ENCODE measurements around the gene NUDT3. TPM values are rescaled to one million over a fixed set of nuclear protein-coding genes. Genes with fewer than 3 reads are reported as not detected.

The NUDT3 gene
- total and polyA plus RNA-seq, 8 donors, result 8.7 to 34.0 (median 13.1) TPM

DNA sequence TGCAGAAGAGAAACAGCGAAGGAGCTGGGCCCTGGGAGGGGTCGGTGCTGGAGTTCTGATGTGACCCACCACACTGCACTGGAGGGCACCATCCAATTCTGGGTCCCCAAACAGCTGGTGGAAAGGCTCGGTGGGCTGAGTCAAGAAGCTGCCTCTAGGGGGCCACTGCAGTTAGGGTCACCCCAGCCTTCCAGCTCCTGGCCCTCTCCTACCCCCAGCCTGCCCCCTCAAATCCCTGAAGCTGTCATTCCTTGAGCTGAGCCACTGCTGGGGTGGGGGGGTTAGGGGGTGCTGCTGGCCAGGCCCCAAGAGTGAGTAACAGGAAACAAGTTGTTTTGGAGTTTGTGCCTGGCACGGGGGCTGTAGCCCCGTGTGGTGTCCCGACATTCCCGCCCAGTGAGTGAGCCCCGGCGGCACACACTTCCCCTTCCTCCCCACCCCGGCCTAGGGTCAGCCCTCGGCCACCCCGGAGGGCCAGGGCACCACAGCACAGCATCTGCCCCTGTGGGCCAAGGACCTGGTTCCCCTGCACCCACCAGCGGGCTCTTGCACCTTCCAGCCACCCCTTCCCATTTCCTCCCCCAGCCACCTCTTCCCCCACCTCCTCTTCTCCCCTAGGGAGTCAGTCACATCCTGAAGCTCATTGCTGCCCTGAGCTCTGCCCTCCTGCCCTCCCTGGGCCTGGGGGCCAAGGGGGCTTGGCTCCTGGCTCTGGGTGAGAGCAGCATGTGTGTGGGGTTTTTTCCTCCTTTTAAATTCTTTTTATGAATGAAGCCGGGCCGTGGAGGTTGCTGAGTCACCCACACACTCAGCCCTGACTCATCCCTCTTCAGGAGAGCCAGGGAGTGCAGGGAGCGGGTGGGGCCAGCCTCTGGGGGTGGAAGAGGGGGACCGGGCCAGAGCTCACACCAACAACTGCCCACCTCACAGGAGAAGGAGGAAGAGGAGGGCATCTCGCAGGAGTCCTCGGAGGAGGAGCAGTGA lies 148.3 kb downstream of the NUDT3 start:
- Histone ChIP-seq H3K4me1 (peaks cover 28 to 76% (median 36%) of the 10 kb centered on the region in 4 donors), H3K36me3 (peaks cover 4 to 49% (median 35%) of the 10 kb centered on the region in 4 donors), H3K27me3 (no peaks in the 10 kb centered on the region), H3K27ac (peak overlapping the region in 4 of 5 donors; percentile 63 to 85 (median 72)), H3K9me3 (no peaks in the 10 kb centered on the region), H3K4me3 (peak overlapping the region in 1 of 4 donors; percentile 9)
- TF ChIP-seq, protein P1, sequence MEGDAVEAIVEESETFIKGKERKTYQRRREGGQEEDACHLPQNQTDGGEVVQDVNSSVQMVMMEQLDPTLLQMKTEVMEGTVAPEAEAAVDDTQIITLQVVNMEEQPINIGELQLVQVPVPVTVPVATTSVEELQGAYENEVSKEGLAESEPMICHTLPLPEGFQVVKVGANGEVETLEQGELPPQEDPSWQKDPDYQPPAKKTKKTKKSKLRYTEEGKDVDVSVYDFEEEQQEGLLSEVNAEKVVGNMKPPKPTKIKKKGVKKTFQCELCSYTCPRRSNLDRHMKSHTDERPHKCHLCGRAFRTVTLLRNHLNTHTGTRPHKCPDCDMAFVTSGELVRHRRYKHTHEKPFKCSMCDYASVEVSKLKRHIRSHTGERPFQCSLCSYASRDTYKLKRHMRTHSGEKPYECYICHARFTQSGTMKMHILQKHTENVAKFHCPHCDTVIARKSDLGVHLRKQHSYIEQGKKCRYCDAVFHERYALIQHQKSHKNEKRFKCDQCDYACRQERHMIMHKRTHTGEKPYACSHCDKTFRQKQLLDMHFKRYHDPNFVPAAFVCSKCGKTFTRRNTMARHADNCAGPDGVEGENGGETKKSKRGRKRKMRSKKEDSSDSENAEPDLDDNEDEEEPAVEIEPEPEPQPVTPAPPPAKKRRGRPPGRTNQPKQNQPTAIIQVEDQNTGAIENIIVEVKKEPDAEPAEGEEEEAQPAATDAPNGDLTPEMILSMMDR (IDR thresholded peaks at IDR 0.05), result peak in 1 of 7 experiments; percentile 10
- TF ChIP-seq POLR2AphosphoS5 (IDR thresholded peaks at IDR 0.05) (peak in 1 of 3 donors; percentile 49), EP300 (IDR thresholded peaks at IDR 0.05) (no peak), POLR2A (IDR thresholded peaks at IDR 0.05) (no peak)
- DNase-seq, result peak; percentile 54 to 63
- intact Hi-C loops (cut with DNase I; ENCODE audit: low total_unique reads), result no loop called here
- WGBS, 5 donors, result 27 to 50% (median 41%) methylated on average over 15 to 19 of the region's 19 CpGs

DNA sequence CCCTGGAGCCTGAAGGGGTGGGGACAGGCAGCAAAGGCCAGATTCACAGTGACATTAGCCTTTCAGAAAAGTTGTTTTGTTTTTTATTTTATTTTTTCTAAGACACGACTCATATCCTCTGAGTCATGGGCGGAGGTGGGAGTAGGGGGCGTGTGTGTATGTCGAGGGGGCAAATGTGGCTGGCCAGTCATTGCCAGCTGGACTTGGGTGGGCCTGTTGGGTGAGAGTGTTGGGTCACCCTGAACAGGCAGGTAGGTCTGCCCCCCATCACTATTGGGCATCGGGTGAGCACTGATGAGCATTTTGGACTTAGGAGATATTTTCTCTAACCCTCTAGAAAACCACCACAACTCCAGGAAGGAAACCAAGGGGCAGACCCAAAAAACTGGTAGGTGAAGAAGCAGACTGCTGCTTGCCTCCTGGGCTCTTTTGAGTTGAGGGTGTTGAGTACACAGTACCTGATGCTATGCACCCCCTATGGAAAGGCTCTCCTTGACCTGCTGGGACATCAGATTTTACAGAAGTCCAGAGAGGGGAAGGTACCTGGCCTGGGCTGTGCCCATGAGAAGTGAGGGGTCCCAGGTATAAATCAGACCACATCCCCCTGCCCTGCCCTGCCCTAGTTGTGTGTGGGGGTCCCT lies 149.2 kb downstream of the NUDT3 start:
- H3K4me3 ChIP-seq, result no peak overlapping the region

DNA sequence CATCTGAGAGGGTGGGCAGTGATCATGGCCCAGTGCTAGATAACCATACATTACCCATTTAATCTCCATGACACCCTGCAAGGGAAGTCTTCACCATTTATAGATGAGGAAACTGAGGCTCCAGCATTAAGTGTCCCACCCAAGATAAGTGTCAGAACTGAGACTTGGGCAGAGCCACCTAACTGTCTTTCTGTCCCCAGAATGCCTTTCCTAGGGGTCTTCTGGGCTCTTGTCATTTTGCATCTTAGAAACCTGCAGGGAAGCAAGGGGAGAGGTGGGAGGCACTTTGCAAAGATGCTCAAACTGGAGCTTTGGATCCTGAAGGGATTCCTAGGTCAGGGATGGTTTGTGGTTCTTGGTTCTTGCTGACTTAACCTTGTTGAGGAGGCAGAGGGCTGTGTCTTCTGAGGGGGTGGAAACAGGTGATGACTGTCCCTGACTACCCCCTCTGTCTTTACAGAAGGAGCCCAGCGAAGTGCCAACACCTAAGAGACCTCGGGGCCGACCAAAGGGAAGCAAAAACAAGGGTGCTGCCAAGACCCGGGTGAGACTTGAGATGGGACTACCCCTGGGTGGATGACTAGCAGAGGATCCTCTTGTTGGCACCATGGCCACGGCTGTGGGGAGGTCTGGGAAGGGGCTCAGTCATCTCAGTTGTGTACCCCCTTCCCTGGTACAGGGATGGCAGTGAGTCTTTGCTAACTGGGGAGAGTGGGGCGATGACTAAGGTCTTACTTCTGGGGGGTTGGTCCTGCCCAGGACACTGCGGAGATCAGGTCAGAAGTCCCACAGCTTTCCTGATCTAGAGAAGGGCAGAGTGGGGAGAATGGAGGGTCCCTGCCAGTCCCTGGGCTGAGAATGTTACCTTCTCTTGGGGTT lies 150.0 kb downstream of the NUDT3 start:
- peak in 1 of 2 donors; percentile 1 for DNase-seq
- H3K27me3 ChIP-seq, result no peaks in the 10 kb centered on the region
- H3K27ac ChIP-seq, result peak overlapping the region in 2 of 5 donors; percentile 74 to 85
- 82 to 85% (median 84%) methylated on average over 6 to 7 of the region's 7 CpGs for WGBS, 5 donors
- intact Hi-C loops (cut with DNase I; ENCODE audit: low total_unique reads), result no loop called here
- no peak for TF ChIP-seq POLR2AphosphoS5 (IDR thresholded peaks at IDR 0.05)
- no peak for TF ChIP-seq EP300 (IDR thresholded peaks at IDR 0.05)
- TF ChIP-seq, protein P1 (IDR thresholded peaks at IDR 0.05), result no peak
- TF ChIP-seq POLR2A (IDR thresholded peaks at IDR 0.05), result no peak
- H3K9me3 ChIP-seq, result no peaks in the 10 kb centered on the region
- H3K36me3 ChIP-seq, result peaks cover 4 to 49% (median 35%) of the 10 kb centered on the region in 4 donors
- H3K4me3 ChIP-seq, result no peak overlapping the region
- peaks cover 28 to 79% (median 36%) of the 10 kb centered on the region in 4 donors for H3K4me1 ChIP-seq

More for the DNA sequence above, 149.2 kb downstream of the NUDT3 start:
- 42 to 66% (median 58%) methylated on average over 5 of the region's 5 CpGs for WGBS, 5 donors
- TF ChIP-seq, protein P1 (IDR thresholded peaks at IDR 0.05), result no peak
- TF ChIP-seq EP300 (IDR thresholded peaks at IDR 0.05) (no peak), POLR2A (IDR thresholded peaks at IDR 0.05) (no peak), POLR2AphosphoS5 (IDR thresholded peaks at IDR 0.05) (no peak)
- intact Hi-C loops (cut with DNase I; ENCODE audit: low total_unique reads), result no loop called here
- H3K27me3 ChIP-seq, result no peaks in the 10 kb centered on the region
- H3K9me3 ChIP-seq, result no peaks in the 10 kb centered on the region
- H3K36me3 ChIP-seq, result peaks cover 4 to 49% (median 35%) of the 10 kb centered on the region in 4 donors
- peaks cover 31 to 82% (median 37%) of the 10 kb centered on the region in 4 donors for H3K4me1 ChIP-seq
- peak overlapping the region in 4 of 5 donors; percentile 63 to 85 (median 72) for H3K27ac ChIP-seq
- DNase-seq, result peak in 1 of 2 donors; percentile 4
